GM12875 (cell line): Measurements from ENCODE around the gene ANKRD65.
"Not testable (repeated sequence)": the region's sequence is repeated elsewhere in the genome, so short reads cannot be mapped to it uniquely, and the experiment has no call there.

ENCODE experiments used
- H3K4me3 ChIP-seq: one replicate; pipeline ENCODE4 v1.5.1; 2011; ENCODE audit warnings: low read depth, low read length, control low read depth
- TF ChIP-seq, protein P1 (sequence below): IDR thresholded peaks from 2 replicates; pipeline ENCODE4 v1.5.1; 2011; ENCODE audit warnings: low read depth, mild to moderate bottlenecking, control low read depth, inconsistent platforms, low read length, moderate library complexity, borderline replicate concordance; ENCODE audit not compliant: insufficient read depth

ANKRD65 gene

DNA sequence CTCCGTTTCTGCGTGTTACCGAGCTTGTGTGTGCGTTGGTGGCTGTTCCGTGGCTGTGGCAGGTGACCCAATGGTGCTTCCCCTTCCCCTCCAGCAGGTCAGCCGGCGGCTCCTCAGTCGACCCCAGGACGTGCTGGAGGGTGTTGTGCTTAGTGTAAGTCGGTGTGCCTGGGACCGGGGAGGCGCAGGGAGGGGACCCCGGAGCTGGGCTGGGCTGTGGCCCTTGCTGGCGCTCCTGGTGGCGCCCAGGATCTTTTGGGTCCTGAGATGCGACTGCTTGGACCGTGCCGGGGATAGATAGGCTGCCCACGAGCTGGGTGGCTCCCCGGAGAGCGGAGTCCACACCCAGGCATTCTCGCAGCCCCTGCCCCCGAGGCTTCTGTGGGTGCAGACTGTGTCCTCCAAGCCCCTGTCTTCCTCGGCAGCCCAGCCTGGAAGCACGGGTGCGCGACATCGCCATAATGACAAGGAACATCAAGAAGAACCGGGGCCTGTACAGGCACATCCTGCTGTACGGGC is 34.3 kb upstream of the ANKRD65 start:
- no peak overlapping the region for H3K4me3 ChIP-seq
- TF ChIP-seq, protein P1, sequence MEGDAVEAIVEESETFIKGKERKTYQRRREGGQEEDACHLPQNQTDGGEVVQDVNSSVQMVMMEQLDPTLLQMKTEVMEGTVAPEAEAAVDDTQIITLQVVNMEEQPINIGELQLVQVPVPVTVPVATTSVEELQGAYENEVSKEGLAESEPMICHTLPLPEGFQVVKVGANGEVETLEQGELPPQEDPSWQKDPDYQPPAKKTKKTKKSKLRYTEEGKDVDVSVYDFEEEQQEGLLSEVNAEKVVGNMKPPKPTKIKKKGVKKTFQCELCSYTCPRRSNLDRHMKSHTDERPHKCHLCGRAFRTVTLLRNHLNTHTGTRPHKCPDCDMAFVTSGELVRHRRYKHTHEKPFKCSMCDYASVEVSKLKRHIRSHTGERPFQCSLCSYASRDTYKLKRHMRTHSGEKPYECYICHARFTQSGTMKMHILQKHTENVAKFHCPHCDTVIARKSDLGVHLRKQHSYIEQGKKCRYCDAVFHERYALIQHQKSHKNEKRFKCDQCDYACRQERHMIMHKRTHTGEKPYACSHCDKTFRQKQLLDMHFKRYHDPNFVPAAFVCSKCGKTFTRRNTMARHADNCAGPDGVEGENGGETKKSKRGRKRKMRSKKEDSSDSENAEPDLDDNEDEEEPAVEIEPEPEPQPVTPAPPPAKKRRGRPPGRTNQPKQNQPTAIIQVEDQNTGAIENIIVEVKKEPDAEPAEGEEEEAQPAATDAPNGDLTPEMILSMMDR = no peak

DNA sequence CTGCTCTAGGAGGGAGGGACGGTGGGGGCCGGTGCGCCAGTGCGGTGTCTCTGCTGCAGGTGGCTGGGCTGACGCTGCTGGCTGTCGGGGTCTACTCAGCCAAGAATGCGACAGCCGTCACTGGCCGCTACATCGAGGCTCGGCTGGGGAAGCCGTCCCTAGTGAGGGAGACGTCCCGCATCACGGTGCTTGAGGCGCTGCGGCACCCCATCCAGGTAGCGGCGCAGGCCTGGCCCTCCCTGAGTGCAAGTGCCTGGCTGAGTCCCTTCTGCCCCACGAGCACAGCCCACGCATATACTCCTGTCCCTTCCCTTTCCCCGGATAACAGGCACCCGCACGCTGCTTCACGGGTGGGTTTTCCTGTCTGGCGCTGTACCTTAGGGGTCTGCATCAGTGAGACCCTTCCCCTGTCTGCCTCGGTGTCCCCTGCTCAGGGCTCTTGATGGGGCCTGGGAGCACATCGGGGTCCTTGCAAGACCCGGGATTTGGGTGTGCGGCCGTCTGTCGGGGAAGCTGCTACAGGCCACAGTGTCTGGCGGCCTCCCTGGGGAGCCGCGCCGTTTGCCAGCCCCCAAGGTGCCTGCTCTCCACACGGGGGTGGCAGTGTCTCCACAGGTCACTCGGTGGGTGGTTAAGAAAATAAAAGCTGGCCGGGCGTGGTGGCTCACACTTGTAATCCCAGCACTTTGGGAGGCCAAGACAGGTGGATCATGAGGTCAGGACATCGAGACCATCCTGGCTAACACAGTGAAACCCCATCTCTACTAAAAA is 33.4 kb upstream of the ANKRD65 start:
- not testable (repeated sequence) for H3K4me3 ChIP-seq

DNA sequence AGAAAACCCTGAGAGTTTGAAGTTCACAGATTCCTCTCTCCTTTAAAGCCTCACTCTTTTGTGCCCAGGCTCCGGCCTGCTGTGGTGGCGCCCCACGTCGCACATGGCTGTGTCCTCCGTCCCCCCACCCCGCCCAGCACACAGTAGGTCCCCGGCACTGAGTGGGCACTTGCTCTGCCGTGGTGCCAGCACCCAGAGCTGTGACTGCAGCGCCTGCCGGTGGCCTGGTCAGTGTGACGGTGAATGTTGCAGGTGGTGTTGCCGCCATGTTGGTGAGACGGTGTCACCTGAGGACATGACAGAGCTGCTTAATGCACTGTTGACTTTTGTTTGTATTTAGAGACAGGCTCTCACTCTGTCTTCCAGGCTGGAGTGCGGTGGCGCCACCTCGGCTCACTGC is 31.8 kb upstream of the ANKRD65 start:
- TF ChIP-seq, protein P1 = no peak
- H3K4me3 ChIP-seq = no peak overlapping the region

DNA sequence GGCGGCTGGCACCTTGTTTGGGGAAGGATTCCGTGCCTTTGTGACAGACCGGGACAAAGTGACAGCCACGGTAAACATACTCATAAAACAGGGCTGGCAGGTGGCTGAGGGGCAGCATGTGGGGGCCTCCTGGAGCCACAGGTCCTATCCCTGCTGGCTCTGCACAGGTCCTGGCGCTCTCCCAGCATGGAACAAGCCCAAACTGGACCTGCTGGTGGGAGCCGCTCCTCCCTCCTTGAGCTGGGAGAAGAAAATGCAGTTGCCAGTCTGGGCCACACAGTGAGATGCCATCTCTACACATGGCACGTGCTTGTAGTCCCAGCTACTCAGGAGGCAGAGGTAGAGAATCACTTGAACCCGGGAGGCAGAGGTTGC is 31.3 kb upstream of the ANKRD65 start:
- not testable (repeated sequence) for H3K4me3 ChIP-seq

DNA sequence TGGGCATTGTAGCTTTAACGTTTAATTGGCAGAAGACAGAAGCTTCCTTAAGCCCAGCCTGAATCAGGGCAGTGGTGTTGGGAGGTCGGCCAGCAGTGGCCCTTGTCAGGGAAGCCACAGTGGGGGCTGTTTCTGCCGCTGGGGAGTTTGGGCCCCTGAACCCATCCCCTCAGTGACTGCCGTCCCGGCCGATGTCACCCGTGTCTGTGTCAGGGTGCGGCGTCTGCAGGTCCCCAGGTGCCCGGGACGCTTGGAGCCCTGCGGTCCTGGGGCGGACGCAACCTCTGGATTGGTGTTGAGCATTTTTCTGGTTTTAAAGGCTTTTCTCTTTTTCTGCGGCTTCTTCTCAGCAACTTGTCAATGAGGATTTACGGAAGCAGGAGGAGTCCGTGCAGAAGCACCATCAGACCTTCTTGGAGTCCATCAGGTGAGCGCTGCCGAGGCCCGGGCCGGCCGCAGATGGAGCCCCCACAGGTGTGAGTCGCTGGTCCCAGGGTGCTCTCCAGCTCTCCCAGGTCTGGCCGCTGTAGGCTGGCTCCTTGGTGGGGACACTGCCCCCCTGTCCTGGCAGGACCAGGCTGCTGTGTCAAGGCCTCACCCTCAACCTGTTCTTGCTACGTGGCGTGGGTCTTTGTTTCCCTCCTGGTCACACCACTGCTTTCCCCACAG is 30.8 kb upstream of the ANKRD65 start:
- no peak overlapping the region for H3K4me3 ChIP-seq
- TF ChIP-seq, protein P1 = no peak

DNA sequence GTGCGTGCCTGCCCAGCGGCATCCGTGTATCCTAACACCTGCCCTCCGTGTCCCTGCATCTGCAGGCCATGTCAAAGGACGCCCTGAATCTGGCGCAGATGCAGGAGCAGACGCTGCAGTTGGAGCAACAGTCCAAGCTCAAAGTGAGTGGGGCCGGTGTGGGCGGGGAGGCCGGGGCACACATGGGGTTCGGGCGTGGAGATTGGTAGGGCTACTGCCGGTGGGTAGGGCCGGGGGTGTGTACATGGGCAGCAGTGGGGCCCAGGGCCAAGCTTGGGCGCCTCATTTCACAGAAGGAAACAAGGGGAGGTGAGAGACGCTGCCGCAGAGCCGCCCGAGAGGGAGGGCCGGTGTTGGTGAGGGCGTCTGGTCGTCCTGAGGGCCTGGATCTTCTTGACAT is 29.5 kb upstream of the ANKRD65 start:
- not testable (repeated sequence) for H3K4me3 ChIP-seq

DNA sequence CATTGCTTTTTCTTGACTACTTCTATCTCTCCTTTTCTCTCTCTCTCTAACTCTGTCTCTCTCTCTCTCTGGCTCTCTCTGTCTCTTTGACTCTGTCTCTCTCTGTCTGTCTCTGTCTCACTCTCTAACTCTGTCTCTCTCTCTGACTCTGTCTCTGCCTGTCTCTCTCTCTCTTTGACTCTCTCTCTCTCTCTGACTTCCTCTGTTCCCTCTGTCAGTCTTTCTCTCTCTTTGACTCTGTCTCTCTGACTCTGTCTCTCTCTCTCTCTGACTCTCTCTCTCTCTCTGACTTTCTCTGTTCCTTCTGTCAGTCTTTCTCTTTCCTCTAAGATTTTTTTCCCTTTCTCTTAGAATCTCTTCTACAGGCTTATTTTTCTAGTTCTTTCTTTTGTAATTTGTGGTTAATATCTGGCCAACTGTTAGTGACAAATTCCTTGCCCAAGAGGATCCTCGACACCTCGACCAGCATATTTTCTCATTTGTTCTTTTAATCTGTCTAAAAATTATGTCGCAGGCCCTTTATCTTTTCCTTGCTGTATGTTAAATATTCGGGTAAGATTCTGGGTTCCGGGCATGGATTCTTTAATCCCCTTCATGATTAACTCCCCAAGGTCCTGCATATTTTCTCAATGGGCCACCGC is 28.1 kb upstream of the ANKRD65 start, which contains the start of gene ATAD3C:
ATAD3C (plus strand) TSS at position 591 of the 641 bp plus-strand sequence. CDS start 995 bp downstream, outside the sequence.
- TF ChIP-seq, protein P1 = no peak

DNA sequence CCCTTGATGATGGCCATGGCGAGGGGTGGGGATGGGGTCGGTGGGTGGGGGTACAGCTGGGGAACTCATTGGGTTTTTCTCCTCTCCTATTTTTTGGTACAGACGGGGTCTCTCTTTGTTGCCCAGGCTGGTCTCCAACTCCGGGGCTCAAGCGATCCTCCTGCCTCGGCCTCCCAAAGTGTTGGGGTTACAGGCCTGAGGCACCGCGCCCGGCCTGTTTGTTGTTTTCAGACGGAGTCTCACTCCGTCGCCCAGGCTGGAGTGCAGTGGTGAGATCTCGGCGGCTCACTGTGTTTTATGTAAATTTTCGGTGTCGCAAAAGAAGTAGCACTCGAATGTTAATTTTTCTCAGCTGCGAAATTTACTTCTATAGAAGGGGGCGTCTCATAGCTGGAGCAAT is 25.6 kb upstream of the ANKRD65 start:
- not testable (repeated sequence) for H3K4me3 ChIP-seq

More for the DNA sequence above, 28.1 kb upstream of the ANKRD65 start, which contains the start of gene ATAD3C:
- no peak within 1 kb of the TSS for H3K4me3 ChIP-seq
